Measurements from ENCODE around the gene FSD2. TPM values are rescaled to one million over a fixed set of nuclear protein-coding genes. Genes with fewer than 3 reads are reported as not detected.
"Not testable (repeated sequence)": the region's sequence is repeated elsewhere in the genome, so short reads cannot be mapped to it uniquely, and the experiment has no call there.

FSD2 gene
- total RNA-seq, 1 donor from 2014 or later: not detected

- no peaks in the 10 kb centered on the region for H3K4me1 Mint-ChIP-seq (ENCODE audit: unreplicated experiment)
- no peak overlapping the region for H3K4me3 Mint-ChIP-seq (ENCODE audit: unreplicated experiment)
- H3K9me3 Mint-ChIP-seq (ENCODE audit: unreplicated experiment): peaks cover 10% of the 10 kb centered on the region
- TF ChIP-seq, protein P1, sequence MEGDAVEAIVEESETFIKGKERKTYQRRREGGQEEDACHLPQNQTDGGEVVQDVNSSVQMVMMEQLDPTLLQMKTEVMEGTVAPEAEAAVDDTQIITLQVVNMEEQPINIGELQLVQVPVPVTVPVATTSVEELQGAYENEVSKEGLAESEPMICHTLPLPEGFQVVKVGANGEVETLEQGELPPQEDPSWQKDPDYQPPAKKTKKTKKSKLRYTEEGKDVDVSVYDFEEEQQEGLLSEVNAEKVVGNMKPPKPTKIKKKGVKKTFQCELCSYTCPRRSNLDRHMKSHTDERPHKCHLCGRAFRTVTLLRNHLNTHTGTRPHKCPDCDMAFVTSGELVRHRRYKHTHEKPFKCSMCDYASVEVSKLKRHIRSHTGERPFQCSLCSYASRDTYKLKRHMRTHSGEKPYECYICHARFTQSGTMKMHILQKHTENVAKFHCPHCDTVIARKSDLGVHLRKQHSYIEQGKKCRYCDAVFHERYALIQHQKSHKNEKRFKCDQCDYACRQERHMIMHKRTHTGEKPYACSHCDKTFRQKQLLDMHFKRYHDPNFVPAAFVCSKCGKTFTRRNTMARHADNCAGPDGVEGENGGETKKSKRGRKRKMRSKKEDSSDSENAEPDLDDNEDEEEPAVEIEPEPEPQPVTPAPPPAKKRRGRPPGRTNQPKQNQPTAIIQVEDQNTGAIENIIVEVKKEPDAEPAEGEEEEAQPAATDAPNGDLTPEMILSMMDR (IDR thresholded peaks at IDR 0.05): no peak
- H3K36me3 Mint-ChIP-seq (ENCODE audit: unreplicated experiment): no peaks in the 10 kb centered on the region
- no peak overlapping the region for H3K27ac Mint-ChIP-seq (ENCODE audit: unreplicated experiment)
- H3K27me3 Mint-ChIP-seq (ENCODE audit: unreplicated experiment): no peaks in the 10 kb centered on the region
- DNase-seq (ENCODE audit: extremely low spot score, unreplicated experiment): no peak
Measured at GRCh38 chr15:82774496-82774895, 31.4 kb downstream of the FSD2 start.

GRCh38 chr15:82771789-82772607, 33.9 kb downstream of the FSD2 start:
- TF ChIP-seq, protein P1 (IDR thresholded peaks at IDR 0.05): no peak
- no peaks in the 10 kb centered on the region for H3K27me3 Mint-ChIP-seq (ENCODE audit: unreplicated experiment)
- H3K36me3 Mint-ChIP-seq (ENCODE audit: unreplicated experiment): no peaks in the 10 kb centered on the region
- H3K4me3 Mint-ChIP-seq (ENCODE audit: unreplicated experiment): no peak overlapping the region
- H3K4me1 Mint-ChIP-seq (ENCODE audit: unreplicated experiment): no peaks in the 10 kb centered on the region
- peaks cover 9% of the 10 kb centered on the region for H3K9me3 Mint-ChIP-seq (ENCODE audit: unreplicated experiment)
- no peak for DNase-seq (ENCODE audit: extremely low spot score, unreplicated experiment)
- no peak overlapping the region for H3K27ac Mint-ChIP-seq (ENCODE audit: unreplicated experiment)

GRCh38 chr15:82768414-82769054, 37.3 kb downstream of the FSD2 start:
- TF ChIP-seq, protein P1 (IDR thresholded peaks at IDR 0.05): no peak
- Mint-ChIP-seq H3K36me3 (ENCODE audit: unreplicated experiment) (peaks cover 5% of the 10 kb centered on the region), H3K4me1 (ENCODE audit: unreplicated experiment) (no peaks in the 10 kb centered on the region), H3K9me3 (ENCODE audit: unreplicated experiment) (no peaks in the 10 kb centered on the region), H3K27me3 (ENCODE audit: unreplicated experiment) (no peaks in the 10 kb centered on the region), H3K4me3 (ENCODE audit: unreplicated experiment) (no peak overlapping the region), H3K27ac (ENCODE audit: unreplicated experiment) (no peak overlapping the region)
- peak; percentile 25 for DNase-seq (ENCODE audit: extremely low spot score, unreplicated experiment)

- Mint-ChIP-seq H3K27ac (ENCODE audit: unreplicated experiment) (no peak overlapping the region), H3K36me3 (ENCODE audit: unreplicated experiment) (peaks cover 8% of the 10 kb centered on the region), H3K4me3 (ENCODE audit: unreplicated experiment) (no peak overlapping the region), H3K9me3 (ENCODE audit: unreplicated experiment) (no peaks in the 10 kb centered on the region), H3K27me3 (ENCODE audit: unreplicated experiment) (no peaks in the 10 kb centered on the region), H3K4me1 (ENCODE audit: unreplicated experiment) (no peaks in the 10 kb centered on the region)
- DNase-seq (ENCODE audit: extremely low spot score, unreplicated experiment): no peak
- TF ChIP-seq, protein P1 (IDR thresholded peaks at IDR 0.05): no peak
Measured at GRCh38 chr15:82767163-82767829, 38.6 kb downstream of the FSD2 start.

GRCh38 chr15:82766201-82766600, 39.7 kb downstream of the FSD2 start:
- not testable (repeated sequence) for H3K27me3 Mint-ChIP-seq (ENCODE audit: unreplicated experiment); DNase-seq (ENCODE audit: extremely low spot score, unreplicated experiment); H3K27ac Mint-ChIP-seq (ENCODE audit: unreplicated experiment); H3K9me3 Mint-ChIP-seq (ENCODE audit: unreplicated experiment); H3K4me3 Mint-ChIP-seq (ENCODE audit: unreplicated experiment); H3K4me1 Mint-ChIP-seq (ENCODE audit: unreplicated experiment)
- peaks cover 10% of the 10 kb centered on the region for H3K36me3 Mint-ChIP-seq (ENCODE audit: unreplicated experiment)

Measured in osteocyte (in vitro differentiated cells).